HG03064 (cell line): Measurements from ENCODE around the gene ZNF609.

ENCODE experiments used
- ATAC-seq: cut with Tn5 transposase; IDR thresholded peaks from one replicate; pipeline ENCODE4 v1.9.1; 2021; ENCODE audit warnings: low read depth; ENCODE audit not compliant: unreplicated experiment

The ZNF609 gene

GRCh38 chr15:64710676-64711428 lies 250.5 kb downstream of the ZNF609 start:
- no peak for ATAC-seq

DNA sequence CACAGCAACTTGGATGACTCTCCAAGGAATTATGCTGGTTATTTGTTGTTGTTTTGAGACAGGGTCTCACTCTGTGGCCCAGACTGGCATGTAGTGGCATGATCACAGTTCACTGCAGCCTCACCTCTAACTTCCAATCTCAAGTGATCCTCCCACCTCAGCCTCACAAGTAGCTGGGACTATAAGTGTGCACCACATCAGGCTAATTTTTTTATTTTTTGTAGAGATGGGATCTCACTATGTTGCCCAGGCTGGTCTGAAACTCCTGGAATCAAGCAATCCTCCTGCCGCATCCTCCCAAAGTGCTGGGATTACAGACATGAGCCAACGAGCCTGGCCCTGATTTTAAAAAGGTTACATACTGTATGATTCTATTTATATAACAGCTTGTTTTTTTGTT lies 252.0 kb downstream of the ZNF609 start:
- ATAC-seq, result no peak

DNA sequence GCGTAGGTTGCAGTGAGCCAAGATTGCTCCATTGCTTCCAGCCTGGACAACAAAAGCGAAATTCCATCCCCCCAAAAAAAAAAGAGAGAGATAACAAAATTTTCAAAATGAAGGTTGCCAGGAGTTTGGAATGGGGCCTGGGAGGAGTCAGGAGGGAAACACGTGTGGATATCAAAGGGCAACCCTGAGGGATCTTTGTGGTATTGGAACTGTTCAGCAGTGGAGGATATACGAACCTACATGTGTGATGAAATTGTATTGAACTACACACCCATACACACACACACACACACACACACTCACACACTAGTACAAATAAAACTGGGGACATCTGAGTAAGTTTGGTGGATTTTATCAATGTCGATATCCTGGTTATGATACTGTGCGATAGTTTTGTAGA lies 253.2 kb downstream of the ZNF609 start:
- no peak for ATAC-seq

DNA sequence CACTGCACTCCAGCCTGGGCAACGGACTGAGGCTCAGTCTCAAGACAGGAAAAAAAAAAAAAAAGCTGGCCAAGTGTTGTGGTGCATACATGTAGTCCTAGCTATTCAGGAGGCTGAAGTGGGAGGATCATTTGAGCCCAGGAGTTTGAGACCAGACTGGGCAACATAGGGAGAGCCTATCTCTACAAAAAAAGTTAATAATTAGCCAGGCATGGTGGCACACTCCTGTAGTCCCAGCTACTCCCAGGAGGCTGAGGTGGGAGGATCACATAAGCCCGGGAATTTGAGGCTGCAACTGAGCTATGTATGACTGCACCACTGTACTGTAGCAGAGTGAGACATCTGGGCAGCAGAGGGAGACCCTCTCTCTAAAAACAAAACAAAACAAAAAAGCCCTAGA lies 256.1 kb downstream of the ZNF609 start:
- no peak for ATAC-seq

DNA sequence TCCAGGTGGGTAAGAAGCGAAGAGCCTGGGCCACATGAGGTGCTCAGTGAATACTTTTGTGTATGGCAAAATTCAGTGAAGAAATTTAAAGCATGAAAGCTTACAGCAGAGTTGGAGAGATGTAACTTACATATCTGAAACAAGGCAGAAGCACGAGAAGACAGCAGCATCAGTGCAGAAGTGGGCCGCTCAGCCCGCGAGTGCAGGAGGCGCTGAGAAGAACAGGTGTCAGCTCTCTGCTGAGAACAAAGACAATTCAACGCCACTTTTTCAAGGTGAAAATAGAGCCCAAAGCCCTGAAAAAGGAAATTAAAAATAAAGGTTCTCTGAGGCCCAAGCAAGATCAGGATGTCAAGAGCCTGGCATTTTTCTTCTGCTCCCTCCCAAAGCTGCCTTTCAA lies 256.8 kb downstream of the ZNF609 start:
- ATAC-seq, result no peak

DNA sequence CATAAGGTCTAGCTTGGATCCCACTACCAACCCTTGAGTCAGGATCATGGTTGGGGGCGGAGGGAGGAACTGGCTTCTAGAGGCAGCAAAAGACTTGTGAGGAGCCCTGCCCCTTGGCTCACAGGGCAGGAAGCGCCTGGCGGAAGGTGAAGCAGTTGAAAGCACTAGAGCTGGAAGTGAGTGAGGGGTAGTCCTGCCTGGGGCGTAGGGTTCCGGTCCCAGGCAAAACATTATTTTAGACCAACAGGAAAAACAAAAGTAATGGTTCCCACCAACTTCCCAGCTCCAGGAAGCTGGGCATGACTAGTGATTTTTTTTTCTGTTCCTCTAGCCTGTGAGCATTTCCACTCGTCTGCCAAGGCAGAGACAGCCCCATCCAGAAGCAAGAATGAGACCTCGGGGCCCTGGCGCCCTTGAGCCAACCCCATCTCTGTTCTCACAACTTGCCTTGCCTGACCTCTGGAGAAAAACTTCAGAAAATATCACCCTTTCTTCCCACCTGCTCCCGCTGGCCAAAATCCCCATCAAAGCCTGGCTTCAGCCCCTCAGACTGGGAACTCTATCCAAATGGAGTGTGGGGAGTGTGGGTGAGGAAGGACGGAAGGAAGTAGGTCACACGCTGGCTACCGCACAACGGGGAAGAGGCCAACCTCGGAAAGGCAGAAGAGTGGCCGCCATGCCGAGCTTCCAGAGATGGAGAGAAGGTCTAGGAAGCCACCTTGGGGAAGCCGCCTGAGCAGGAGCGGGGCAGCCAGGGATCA lies 257.5 kb downstream of the ZNF609 start:
- ATAC-seq, result no peak

DNA sequence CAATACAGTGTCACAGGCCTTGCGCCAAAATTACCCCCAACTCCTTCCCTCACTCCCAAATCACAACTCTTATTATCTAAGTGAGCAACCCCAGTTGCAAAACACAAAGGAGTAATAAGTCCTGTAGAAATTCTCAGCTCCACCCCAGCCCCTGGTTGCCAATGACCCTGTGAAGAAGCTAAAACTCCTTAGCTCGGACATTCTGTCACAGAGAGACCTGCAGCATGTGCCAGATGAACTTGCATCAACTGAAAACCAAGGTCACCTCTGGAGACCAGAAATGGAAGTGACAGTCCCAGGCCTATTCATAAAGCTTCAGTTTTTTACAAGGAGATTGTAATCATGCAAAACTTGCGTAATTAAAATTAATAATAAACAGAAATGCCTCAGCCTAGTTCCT lies 259.8 kb downstream of the ZNF609 start:
- no peak for ATAC-seq

- ATAC-seq, result no peak
These were observed 269.8 kb downstream of the ZNF609 start for GRCh38 chr15:64730151-64730550.

DNA sequence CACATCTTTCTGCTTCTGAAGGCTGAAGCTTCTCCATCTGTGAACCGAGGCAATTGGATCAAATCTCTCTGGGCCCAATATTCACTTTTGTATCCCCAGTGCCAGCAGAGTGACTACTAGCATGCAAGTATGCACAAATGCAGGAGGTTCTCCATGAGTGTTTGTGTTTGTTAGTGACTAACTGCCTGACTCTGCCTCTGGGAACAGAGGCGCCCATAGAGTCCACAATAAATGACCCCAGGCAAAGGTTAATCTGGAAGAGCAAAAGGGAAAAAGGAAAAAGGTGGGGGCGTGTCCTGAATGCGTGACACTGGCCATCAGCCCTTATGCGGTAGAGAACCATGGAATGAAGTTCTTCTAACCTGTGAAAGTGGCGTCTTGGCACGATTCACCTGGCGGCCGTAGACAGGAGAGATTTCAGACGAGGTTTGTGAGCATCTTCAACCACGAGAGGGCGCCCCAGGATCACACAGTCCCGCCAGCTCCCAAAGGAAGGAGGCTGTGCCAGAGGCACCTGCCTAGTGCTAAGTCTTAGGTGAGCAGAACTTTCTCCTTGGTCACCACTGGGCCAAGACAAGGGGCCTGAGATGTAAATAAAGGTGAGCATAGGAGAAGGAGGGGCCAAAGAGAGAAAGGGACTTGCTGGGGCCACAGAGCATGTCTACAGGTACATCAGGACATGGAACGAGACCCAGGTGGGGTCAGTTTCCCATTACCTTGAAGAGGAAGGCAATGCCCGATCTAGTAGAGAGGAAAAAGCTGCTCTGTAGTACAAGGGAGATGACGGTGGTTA lies 270.8 kb downstream of the ZNF609 start:
- no peak for ATAC-seq

DNA sequence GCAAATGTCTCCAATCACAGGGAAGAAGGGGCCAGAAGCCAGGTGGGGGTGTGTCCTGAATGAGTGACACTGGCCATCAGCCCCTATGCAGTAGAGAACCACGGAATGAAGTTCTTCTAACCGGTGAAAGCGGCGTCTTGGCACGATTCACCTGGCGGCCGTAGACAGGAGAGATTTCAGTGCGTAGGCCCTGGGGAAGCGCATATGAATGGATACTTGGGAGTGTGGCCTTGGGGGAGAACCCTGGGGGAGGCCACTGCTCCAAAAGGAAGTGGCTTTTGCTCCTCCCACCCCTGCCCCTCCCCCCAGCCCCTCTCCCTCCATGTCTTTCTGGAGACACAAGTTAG lies 271.4 kb downstream of the ZNF609 start:
- no peak for ATAC-seq

DNA sequence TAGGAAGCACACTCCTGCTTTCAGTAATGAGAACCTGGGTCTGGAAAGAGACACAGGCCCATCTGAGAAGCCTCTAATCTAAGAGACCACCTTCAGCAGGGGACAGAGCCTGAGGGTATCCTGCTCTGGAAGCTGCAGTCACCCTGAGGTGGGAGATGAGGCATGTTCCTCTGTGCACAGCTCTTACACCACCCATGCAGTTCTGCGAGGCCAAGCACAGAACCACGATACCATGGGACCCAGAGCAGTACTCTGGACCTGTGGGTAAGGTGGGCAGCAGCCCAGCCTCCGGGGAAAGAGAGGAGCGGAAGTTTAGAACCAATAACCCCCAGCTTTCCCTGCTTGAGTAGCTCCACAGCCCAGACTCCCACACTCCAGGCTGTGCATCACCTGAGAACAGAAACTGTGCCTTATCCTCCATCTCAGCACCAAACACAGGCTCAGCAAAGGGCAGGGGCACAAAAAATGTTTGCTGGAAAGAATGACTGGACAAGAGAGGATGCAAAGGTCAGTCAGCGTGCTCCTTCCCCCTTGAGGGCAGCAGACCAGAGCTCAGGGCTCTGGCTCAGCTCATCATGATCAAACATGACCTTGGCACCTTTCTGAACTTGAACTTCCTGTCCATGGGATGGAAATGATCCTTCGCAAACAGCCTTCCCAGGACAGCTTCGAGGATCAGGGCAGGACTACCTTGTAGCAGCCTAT lies 271.9 kb downstream of the ZNF609 start:
- no peak for ATAC-seq
